Fibroblast of villous mesenchyme (primary cell): Measurements from ENCODE around the gene N4BP2L1. TPM values are rescaled to one million over a fixed set of nuclear protein-coding genes. Genes with fewer than 3 reads are reported as not detected.
A peak's percentile ranks its signal among the peaks of the same experiment; 100 is the strongest.

Experiments used
- DNase-seq: peaks from one replicate; pipeline ENCODE4 v3.0.0-alpha.2; 2010; ENCODE audit warnings: low read depth
- H3K4me3 ChIP-seq: 2 replicates; pipeline ENCODE4 v1.5.1; 2011; ENCODE audit warnings: low read depth, mild to moderate bottlenecking, low read length
- total RNA-seq: library from RNA; depleted of rRNA; stranded (reverse); fragments of >200 nt; gene quantifications from 2 replicates; pipeline ENCODE4 v1.2.3, GENCODE V29; 2012
- TF ChIP-seq, protein P1 (sequence below): IDR thresholded peaks from 2 replicates; pipeline ENCODE4 v1.5.1; 2012; ENCODE audit warnings: low read depth, mild to moderate bottlenecking, low read length; ENCODE audit not compliant: insufficient read depth

N4BP2L1 gene
- total RNA-seq, 1 donor: 1.7 TPM

DNA sequence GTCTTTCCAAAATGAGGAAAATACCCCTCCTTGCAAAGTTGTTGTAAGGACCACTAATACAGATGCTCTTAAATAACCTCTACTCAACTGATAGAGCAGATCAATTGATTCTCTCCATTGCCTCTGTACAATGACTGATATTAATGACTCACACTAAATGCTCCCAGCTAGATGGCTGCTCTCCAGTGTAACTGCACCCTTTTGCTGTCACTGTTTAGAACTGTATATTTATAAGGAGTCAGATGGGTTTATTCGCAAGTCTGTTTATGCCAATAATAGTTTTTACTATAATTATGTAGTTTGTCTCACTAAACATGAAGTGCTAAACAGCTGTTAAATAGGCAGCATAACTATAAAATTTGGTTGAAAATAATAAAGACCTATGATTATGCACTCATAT lies 21.0 kb upstream of the N4BP2L1 start:
- TF ChIP-seq, protein P1, sequence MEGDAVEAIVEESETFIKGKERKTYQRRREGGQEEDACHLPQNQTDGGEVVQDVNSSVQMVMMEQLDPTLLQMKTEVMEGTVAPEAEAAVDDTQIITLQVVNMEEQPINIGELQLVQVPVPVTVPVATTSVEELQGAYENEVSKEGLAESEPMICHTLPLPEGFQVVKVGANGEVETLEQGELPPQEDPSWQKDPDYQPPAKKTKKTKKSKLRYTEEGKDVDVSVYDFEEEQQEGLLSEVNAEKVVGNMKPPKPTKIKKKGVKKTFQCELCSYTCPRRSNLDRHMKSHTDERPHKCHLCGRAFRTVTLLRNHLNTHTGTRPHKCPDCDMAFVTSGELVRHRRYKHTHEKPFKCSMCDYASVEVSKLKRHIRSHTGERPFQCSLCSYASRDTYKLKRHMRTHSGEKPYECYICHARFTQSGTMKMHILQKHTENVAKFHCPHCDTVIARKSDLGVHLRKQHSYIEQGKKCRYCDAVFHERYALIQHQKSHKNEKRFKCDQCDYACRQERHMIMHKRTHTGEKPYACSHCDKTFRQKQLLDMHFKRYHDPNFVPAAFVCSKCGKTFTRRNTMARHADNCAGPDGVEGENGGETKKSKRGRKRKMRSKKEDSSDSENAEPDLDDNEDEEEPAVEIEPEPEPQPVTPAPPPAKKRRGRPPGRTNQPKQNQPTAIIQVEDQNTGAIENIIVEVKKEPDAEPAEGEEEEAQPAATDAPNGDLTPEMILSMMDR: no peak
- no peak for DNase-seq
- no peak overlapping the region for H3K4me3 ChIP-seq

DNA sequence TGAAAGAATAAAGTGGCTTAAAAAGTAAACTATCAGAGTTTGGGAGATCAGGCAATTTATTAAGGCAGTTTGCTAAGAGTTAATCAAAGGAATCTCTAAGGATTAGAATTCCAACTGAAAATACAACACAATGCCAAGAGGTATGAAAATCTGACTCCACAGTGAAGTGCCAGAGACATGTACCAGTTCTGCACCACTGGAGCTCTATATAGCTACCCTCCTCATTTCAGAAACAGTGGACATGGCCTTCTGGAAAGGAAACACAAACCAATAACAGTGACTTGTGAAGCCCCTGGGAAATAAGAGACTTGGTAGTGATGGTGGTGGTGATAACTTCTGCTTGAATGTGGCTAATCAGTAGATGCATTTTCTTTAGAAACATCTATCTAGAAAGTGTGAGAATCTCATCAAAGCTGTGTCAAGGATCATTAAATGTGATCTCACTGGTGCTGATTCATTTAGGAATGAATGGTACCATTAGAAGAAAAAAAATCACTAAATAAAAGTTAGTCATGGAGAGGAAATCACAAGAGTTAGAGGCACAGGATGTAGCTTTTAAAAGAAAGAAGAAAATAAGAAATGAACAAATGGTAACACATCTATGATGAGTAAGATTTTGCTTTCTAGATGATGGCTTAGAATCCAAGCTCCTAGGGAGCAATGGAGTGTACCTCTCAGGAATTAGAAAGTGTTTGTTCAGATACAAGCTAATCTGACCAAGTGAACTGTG lies 20.1 kb upstream of the N4BP2L1 start:
- no peak overlapping the region for H3K4me3 ChIP-seq
- TF ChIP-seq, protein P1: no peak
- DNase-seq: no peak

DNA sequence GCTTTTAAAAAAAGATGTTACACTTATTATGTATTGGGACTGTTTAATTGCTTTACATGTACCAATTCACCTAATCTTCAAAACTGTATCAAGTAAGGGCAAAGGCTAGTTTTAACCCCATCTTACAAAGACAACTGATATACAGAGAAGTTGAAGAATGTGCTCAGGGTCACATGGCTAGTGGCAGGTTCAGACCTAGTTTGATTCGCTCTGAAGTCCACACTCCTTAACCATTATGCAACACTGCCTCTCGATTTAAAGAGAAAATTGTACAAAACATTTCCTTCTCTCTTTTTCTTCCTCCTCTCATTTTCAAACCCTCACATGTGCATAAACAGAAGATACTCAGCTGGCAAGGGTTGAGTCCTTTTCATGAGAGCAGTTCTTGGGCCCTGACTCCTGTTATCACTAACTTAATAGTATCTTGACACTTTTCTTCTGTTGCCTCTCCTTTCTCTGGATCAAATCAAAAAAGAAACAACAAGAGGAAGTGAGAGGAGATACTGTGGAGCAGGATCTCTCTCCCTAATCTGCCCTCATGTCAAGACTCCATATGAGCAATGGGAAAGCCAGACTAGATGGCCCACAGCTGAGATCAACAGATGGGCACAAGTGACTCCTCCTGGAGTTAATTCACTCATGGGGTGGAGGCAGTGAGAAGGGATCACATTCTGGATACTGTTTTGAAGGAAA lies 19.0 kb upstream of the N4BP2L1 start:
- no peak overlapping the region for H3K4me3 ChIP-seq
- no peak for DNase-seq
- TF ChIP-seq, protein P1: no peak

DNA sequence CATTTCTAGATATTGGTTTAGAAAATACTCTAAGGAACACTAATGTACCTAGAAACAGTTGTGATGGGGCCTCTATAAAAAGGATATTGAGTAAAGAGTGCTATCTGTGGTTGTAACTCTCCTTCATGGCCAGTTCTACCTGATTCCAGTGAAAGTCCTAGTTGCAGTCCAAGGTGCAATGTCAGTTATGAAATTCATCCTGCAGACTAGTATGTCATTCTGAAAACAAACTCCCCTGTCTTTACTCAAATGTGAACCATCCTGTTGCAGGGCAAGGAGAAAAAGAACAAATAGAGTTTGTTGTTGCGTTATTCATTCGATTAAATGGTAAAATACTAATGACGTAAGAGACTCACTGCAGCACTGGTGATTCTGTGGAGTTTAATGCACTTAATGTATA lies 18.3 kb upstream of the N4BP2L1 start:
- TF ChIP-seq, protein P1: no peak
- no peak for DNase-seq
- H3K4me3 ChIP-seq: no peak overlapping the region

DNA sequence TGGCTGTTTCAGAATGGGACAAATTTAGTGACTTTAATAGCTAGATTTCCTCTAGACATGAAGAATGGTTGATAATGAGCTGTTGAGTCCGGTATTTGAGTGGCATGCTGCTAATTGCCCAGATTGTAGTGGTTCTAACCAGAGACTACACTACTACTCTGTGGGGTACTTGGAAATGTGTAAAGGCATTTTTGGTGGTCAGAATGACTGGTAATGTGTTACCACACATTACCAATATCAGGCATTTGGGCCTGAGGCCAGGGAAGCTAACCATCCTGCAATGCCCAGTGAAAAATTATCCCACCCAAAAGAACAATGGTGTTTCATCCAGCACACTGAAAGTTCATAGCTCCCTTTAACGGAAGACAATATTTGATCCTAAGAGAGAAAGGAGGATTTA lies 17.5 kb upstream of the N4BP2L1 start:
- no peak for DNase-seq
- no peak overlapping the region for H3K4me3 ChIP-seq
- TF ChIP-seq, protein P1: no peak

DNA sequence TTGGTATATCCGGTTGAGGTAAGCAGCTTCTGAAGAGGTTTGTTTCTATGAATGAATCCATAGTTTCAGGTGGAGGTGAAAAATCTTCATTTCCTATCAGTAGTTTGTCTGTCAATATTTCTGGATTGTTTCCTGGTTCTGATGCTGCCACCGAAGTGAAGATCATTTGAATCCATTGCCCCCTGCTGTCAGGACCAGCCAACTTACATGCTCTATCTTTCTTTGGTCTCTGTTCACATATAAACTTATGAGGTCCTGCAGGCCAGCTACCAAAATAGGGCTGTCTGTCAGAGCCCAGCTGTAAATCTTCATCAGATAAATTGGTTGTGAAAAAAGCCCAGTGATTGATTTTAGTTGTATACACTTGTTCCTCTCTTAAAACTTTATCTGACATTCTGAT lies 15.2 kb upstream of the N4BP2L1 start:
- H3K4me3 ChIP-seq: no peak overlapping the region
- DNase-seq: peak; percentile 49
- TF ChIP-seq, protein P1: peak; percentile 53
